Measurements from ENCODE around the gene CCDC102A.

DNA sequence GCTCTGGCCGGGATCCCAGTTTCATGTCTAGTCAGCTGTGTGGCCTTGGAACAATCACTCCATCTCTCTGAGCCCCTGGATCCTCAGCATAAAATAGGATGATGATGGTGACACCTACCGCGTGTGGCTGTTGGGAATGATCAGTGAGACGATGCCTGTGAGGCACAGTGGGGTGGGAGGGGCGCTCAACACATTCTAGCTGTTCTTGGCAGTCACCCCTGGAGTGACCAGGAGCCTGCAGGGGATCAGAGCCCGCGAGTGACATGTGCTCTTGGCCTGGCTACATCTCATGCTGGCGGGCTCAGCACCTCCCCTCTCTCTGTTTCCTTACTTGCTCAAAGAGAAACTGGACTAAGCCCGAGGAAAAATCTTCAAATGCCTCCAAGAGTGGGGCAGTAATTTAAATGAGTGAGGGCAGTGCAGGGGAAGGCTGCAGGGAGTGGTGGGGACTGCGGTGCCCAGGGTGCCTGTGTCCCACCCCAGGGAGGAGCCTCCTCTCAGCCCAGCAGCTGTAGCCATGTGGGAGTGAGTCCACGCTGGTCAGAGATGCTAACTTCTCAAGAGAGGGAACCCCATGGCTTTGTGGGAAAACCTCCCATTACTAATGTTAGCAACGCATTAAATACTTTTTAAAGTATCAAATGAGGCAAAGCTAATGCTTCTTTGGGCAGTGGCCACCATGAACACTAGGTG is 27.0 kb downstream of the CCDC102A start:
- TF ChIP-seq, protein P1, sequence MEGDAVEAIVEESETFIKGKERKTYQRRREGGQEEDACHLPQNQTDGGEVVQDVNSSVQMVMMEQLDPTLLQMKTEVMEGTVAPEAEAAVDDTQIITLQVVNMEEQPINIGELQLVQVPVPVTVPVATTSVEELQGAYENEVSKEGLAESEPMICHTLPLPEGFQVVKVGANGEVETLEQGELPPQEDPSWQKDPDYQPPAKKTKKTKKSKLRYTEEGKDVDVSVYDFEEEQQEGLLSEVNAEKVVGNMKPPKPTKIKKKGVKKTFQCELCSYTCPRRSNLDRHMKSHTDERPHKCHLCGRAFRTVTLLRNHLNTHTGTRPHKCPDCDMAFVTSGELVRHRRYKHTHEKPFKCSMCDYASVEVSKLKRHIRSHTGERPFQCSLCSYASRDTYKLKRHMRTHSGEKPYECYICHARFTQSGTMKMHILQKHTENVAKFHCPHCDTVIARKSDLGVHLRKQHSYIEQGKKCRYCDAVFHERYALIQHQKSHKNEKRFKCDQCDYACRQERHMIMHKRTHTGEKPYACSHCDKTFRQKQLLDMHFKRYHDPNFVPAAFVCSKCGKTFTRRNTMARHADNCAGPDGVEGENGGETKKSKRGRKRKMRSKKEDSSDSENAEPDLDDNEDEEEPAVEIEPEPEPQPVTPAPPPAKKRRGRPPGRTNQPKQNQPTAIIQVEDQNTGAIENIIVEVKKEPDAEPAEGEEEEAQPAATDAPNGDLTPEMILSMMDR (IDR thresholded peaks at IDR 0.05): no peak
- no peak for TF ChIP-seq POLR2A (IDR thresholded peaks at IDR 0.05)
- no peak for TF ChIP-seq POLR2AphosphoS5 (IDR thresholded peaks at IDR 0.05)
- TF ChIP-seq EP300 (IDR thresholded peaks at IDR 0.05): no peak

Measured in suprapubic skin (tissue), 4 donors.